ENCODE measurements around the gene CDADC1.

DNA sequence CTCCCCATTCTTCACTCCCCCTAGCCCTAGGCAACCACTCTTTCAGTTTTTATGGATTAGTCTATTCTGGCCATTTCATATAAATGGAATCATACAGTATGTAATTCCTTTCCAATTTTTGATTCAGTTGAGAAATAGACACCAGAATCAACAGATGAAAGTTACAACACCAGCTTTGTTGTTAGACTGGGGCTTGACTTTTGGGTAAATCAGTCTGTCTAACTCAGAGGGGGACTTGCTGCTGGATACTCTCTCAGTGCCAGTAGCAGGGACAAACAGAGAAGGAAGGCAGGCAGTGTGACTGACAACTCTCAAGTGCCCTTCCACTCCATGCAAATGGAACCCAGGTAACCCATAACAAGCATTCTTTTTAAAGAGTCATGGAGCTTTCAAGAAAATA, 40.7 kb downstream of the CDADC1 start:
- no peak for TF ChIP-seq POLR2A (IDR thresholded peaks at IDR 0.05)
- TF ChIP-seq, protein P1, sequence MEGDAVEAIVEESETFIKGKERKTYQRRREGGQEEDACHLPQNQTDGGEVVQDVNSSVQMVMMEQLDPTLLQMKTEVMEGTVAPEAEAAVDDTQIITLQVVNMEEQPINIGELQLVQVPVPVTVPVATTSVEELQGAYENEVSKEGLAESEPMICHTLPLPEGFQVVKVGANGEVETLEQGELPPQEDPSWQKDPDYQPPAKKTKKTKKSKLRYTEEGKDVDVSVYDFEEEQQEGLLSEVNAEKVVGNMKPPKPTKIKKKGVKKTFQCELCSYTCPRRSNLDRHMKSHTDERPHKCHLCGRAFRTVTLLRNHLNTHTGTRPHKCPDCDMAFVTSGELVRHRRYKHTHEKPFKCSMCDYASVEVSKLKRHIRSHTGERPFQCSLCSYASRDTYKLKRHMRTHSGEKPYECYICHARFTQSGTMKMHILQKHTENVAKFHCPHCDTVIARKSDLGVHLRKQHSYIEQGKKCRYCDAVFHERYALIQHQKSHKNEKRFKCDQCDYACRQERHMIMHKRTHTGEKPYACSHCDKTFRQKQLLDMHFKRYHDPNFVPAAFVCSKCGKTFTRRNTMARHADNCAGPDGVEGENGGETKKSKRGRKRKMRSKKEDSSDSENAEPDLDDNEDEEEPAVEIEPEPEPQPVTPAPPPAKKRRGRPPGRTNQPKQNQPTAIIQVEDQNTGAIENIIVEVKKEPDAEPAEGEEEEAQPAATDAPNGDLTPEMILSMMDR (IDR thresholded peaks at IDR 0.05), result no peak
